PFSK-1 (cell line): ENCODE results near the gene CAMTA1.

Source experiments
- POLR2AphosphoS5 ChIP-seq: IDR thresholded peaks from 2 replicates; pipeline ENCODE4 v1.6.1; 2012; ENCODE audit warnings: low read depth, mild to moderate bottlenecking, control low read depth, low read length, moderate library complexity
- TF ChIP-seq, protein P1 (sequence below), 2 experiments: IDR thresholded peaks; 2 replicates each; pipeline versions ENCODE4 v1.6.1 to v1.8.0; 2011 to 2012; ENCODE audit warnings: low read depth in 2 of 2, low read length in 2 of 2, control low read depth in 1 of 2, inconsistent platforms in 1 of 2, mild to moderate bottlenecking in 1 of 2, moderate library complexity in 1 of 2; ENCODE audit not compliant: insufficient read depth in 1 of 2

DNA sequence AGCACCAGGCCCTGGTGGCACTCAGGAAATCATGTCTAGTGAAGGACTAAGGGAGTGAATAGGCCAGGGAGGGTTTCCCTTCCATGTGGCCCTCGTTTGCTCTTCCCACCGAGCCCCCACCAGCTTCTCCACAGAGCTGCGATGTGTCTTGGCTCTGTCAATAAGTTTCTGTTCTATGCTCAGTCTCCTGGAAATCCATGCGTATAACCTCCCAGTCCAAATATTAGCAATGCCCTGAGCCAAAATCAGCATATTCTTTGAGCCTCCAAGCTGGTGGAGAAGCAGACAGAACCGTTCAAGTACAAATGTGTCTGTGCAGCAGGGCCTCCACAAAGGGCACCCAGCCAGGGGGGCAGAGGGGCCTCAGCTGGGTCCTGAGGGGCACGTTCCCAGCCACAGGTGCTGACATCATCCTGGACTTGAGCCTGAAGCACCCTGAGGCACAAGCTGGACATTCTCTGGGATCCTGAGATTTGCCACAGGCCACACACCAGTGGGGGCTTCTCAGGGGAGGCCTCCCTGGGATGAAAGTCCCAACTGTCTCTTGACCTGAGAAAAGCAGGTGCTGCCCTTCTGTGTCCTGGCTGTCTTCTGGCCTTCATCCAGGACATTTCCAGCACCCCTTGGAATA, 635.3 kb downstream of the CAMTA1 start:
- TF ChIP-seq POLR2AphosphoS5 = no peak
- TF ChIP-seq, protein P1, sequence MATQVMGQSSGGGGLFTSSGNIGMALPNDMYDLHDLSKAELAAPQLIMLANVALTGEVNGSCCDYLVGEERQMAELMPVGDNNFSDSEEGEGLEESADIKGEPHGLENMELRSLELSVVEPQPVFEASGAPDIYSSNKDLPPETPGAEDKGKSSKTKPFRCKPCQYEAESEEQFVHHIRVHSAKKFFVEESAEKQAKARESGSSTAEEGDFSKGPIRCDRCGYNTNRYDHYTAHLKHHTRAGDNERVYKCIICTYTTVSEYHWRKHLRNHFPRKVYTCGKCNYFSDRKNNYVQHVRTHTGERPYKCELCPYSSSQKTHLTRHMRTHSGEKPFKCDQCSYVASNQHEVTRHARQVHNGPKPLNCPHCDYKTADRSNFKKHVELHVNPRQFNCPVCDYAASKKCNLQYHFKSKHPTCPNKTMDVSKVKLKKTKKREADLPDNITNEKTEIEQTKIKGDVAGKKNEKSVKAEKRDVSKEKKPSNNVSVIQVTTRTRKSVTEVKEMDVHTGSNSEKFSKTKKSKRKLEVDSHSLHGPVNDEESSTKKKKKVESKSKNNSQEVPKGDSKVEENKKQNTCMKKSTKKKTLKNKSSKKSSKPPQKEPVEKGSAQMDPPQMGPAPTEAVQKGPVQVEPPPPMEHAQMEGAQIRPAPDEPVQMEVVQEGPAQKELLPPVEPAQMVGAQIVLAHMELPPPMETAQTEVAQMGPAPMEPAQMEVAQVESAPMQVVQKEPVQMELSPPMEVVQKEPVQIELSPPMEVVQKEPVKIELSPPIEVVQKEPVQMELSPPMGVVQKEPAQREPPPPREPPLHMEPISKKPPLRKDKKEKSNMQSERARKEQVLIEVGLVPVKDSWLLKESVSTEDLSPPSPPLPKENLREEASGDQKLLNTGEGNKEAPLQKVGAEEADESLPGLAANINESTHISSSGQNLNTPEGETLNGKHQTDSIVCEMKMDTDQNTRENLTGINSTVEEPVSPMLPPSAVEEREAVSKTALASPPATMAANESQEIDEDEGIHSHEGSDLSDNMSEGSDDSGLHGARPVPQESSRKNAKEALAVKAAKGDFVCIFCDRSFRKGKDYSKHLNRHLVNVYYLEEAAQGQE (IDR thresholded peaks at IDR 0.05; ENCODE audit: insufficient read depth in 1 of 2, low read depth in 2 of 2, low read length in 2 of 2) = no peak
